ENCODE results near the gene P3H2.
"Not testable (repeated sequence)": the region's sequence is repeated elsewhere in the genome, so short reads cannot be mapped to it uniquely, and the experiment has no call there.

The P3H2 gene

GRCh38 chr3:190076136-190076535, 44.6 kb downstream of the P3H2 start:
- Histone ChIP-seq H3K9me3 (ENCODE audit: low read depth, low read length) (no peaks in the 10 kb centered on the region), H3K36me3 (ENCODE audit: insufficient read depth, low read length) (no peaks in the 10 kb centered on the region), H3K9ac (ENCODE audit: insufficient read length) (no peak overlapping the region), H3K27ac (no peak overlapping the region), H3K4me3 (no peak overlapping the region)
- no peak for DNase-seq (ENCODE audit: low read depth, low spot score)
- TF ChIP-seq FOXP2 (optimal IDR thresholded peaks at IDR 0.05; ENCODE audit: control extremely low read depth, extremely low read length, insufficient read depth) (no peak), EZH2 (IDR thresholded peaks at IDR 0.05) (no peak), POLR2AphosphoS5 (IDR thresholded peaks at IDR 0.05; ENCODE audit: borderline replicate concordance, low read depth, low read length) (no peak)

GRCh38 chr3:190074817-190075216, 45.9 kb downstream of the P3H2 start:
- DNase-seq (ENCODE audit: low read depth, low spot score): no peak
- Histone ChIP-seq H3K9me3 (ENCODE audit: low read depth, low read length) (no peaks in the 10 kb centered on the region), H3K4me3 (no peak overlapping the region), H3K9ac (ENCODE audit: insufficient read length) (no peak overlapping the region), H3K36me3 (ENCODE audit: insufficient read depth, low read length) (no peaks in the 10 kb centered on the region), H3K27ac (no peak overlapping the region)
- TF ChIP-seq EZH2 (IDR thresholded peaks at IDR 0.05) (no peak), POLR2AphosphoS5 (IDR thresholded peaks at IDR 0.05; ENCODE audit: borderline replicate concordance, low read depth, low read length) (no peak), FOXP2 (optimal IDR thresholded peaks at IDR 0.05; ENCODE audit: control extremely low read depth, extremely low read length, insufficient read depth) (no peak)

GRCh38 chr3:190073264-190074008, 47.3 kb downstream of the P3H2 start:
- no peak overlapping the region for H3K9ac ChIP-seq (ENCODE audit: insufficient read length)
- DNase-seq (ENCODE audit: low read depth, low spot score): no peak
- no peaks in the 10 kb centered on the region for H3K36me3 ChIP-seq (ENCODE audit: insufficient read depth, low read length)
- no peak overlapping the region for H3K4me3 ChIP-seq
- TF ChIP-seq POLR2AphosphoS5 (IDR thresholded peaks at IDR 0.05; ENCODE audit: borderline replicate concordance, low read depth, low read length) (no peak), FOXP2 (optimal IDR thresholded peaks at IDR 0.05; ENCODE audit: control extremely low read depth, extremely low read length, insufficient read depth) (no peak)
- H3K27ac ChIP-seq: no peak overlapping the region
- H3K9me3 ChIP-seq (ENCODE audit: low read depth, low read length): no peaks in the 10 kb centered on the region

- Histone ChIP-seq H3K9ac (ENCODE audit: insufficient read length) (no peak overlapping the region), H3K27ac (no peak overlapping the region)
Observed at GRCh38 chr3:190072856-190073255, 47.8 kb downstream of the P3H2 start.

GRCh38 chr3:190071921-190072320, 48.8 kb downstream of the P3H2 start:
- H3K27ac ChIP-seq; DNase-seq (ENCODE audit: low read depth, low spot score); H3K36me3 ChIP-seq (ENCODE audit: insufficient read depth, low read length); H3K9me3 ChIP-seq (ENCODE audit: low read depth, low read length); H3K9ac ChIP-seq (ENCODE audit: insufficient read length); H3K4me3 ChIP-seq: not testable (repeated sequence)

More at GRCh38 chr3:190072856-190073255, 47.8 kb downstream of the P3H2 start:
- Histone ChIP-seq H3K9me3 (ENCODE audit: low read depth, low read length) (no peaks in the 10 kb centered on the region), H3K36me3 (ENCODE audit: insufficient read depth, low read length) (no peaks in the 10 kb centered on the region), H3K4me3 (no peak overlapping the region)
- DNase-seq (ENCODE audit: low read depth, low spot score): no peak
- TF ChIP-seq FOXP2 (optimal IDR thresholded peaks at IDR 0.05; ENCODE audit: control extremely low read depth, extremely low read length, insufficient read depth): no peak
- no peak for TF ChIP-seq POLR2AphosphoS5 (IDR thresholded peaks at IDR 0.05; ENCODE audit: borderline replicate concordance, low read depth, low read length)
- TF ChIP-seq EZH2 (IDR thresholded peaks at IDR 0.05): no peak

DNA sequence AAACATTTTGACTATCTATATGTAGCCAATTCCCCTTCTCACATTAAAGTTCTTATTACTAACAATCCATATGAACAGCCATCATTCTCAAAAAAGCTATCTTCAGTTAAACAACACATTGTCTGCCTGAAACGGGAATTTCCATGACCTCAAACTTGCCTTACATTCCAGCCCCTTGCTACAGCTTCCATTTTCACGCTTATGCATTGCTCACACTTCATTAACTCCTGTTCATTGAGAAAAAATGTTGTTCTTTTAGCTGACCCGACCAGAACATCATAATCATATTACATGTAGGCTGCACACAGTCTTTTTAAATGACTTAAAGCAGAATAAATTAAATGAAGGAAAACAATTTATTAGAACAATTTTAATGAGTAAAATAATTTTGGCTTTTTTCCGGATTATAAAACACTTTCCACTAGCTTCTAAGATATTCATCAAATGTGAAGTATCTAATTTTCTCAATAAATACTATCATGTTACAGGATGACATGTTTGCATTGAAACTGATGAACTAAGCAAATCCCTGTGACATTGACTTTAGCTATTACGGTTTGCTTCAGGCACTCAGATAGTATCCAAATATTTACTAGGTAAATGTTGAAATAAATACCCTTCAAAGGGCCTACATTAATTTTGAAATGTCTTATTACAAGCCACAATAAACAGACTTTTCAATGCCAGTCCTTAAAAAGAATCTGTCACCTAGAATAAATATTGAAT, 49.9 kb downstream of the P3H2 start:
- no peak overlapping the region for H3K9ac ChIP-seq (ENCODE audit: insufficient read length)
- no peaks in the 10 kb centered on the region for H3K36me3 ChIP-seq (ENCODE audit: insufficient read depth, low read length)
- H3K9me3 ChIP-seq (ENCODE audit: low read depth, low read length): no peaks in the 10 kb centered on the region
- H3K4me3 ChIP-seq: no peak overlapping the region
- no peak overlapping the region for H3K27ac ChIP-seq
- no peak for DNase-seq (ENCODE audit: low read depth, low spot score)
- TF ChIP-seq EZH2 (IDR thresholded peaks at IDR 0.05): no peak
- no peak for TF ChIP-seq POLR2AphosphoS5 (IDR thresholded peaks at IDR 0.05; ENCODE audit: borderline replicate concordance, low read depth, low read length)
- no peak for TF ChIP-seq FOXP2 (optimal IDR thresholded peaks at IDR 0.05; ENCODE audit: control extremely low read depth, extremely low read length, insufficient read depth)

DNA sequence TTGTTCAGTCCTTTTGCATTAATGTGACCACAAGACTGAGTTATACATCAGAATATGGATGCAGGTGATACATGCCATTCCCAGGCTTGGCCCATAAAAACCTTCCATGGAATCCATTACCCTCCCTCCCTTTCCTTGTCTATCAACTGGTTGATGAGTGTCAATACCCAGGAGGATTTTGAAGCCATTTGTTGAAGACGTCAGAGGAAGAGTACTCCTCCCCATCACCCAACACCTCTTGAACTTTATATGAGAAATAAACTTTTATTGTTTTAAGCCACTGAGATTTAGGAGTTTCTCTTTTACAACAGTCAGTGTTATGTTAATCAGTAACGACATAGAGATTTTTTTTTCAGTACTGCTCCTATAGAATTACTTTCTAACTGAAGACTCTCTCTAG, 55.5 kb downstream of the P3H2 start:
- H3K9ac ChIP-seq (ENCODE audit: insufficient read length): no peak overlapping the region
- H3K36me3 ChIP-seq (ENCODE audit: insufficient read depth, low read length): no peaks in the 10 kb centered on the region
- no peak overlapping the region for H3K4me3 ChIP-seq
- no peak for DNase-seq (ENCODE audit: low read depth, low spot score)
- H3K27ac ChIP-seq: no peak overlapping the region
- H3K9me3 ChIP-seq (ENCODE audit: low read depth, low read length): no peaks in the 10 kb centered on the region
- TF ChIP-seq POLR2AphosphoS5 (IDR thresholded peaks at IDR 0.05; ENCODE audit: borderline replicate concordance, low read depth, low read length): no peak
- TF ChIP-seq FOXP2 (optimal IDR thresholded peaks at IDR 0.05; ENCODE audit: control extremely low read depth, extremely low read length, insufficient read depth): no peak
- no peak for TF ChIP-seq EZH2 (IDR thresholded peaks at IDR 0.05)

DNA sequence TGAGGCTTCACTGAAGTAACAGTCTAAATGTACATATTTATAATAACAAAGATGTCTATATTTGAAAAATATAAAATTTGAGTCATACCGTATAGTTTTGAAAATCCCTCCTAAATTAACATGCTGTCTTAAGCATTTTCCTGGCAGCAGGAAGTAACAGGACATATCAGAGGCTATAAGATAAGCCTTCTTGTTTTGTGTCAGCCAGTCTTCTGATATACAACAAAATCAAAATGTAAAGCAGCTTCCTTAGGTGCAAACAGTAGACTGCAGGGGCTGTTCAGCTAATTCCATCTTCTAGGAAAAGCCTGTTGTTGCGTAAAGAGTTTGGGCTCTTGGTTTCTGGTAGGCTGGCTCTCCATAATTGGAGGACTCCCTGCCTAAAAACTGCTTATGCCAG, 56.0 kb downstream of the P3H2 start:
- H3K27ac ChIP-seq: no peak overlapping the region
- TF ChIP-seq POLR2AphosphoS5 (IDR thresholded peaks at IDR 0.05; ENCODE audit: borderline replicate concordance, low read depth, low read length) (no peak), FOXP2 (optimal IDR thresholded peaks at IDR 0.05; ENCODE audit: control extremely low read depth, extremely low read length, insufficient read depth) (no peak), EZH2 (IDR thresholded peaks at IDR 0.05) (no peak)
- H3K9me3 ChIP-seq (ENCODE audit: low read depth, low read length): no peaks in the 10 kb centered on the region
- no peak for DNase-seq (ENCODE audit: low read depth, low spot score)
- no peak overlapping the region for H3K9ac ChIP-seq (ENCODE audit: insufficient read length)
- no peak overlapping the region for H3K4me3 ChIP-seq
- no peaks in the 10 kb centered on the region for H3K36me3 ChIP-seq (ENCODE audit: insufficient read depth, low read length)
